ENCODE measurements around the gene MT1E.
"Not testable (repeated sequence)": the region's sequence is repeated elsewhere in the genome, so short reads cannot be mapped to it uniquely, and the experiment has no call there.

The MT1E gene

GRCh38 chr16:56669005-56669839, 43.6 kb downstream of the MT1E start, which contains the start of gene MT1H:
Gene MT1H, plus strand, starts transcription at chr16:56669814. Its CDS starts 71 bp downstream, at chr16:56669885.
- in situ Hi-C loops (cut with HindIII; ENCODE audit: low sequenced_read_pairs): loop anchor here (5.0 kb wide), 1 partner anchor 57 kb away; no protein-coding TSS in a partner anchor

- in situ Hi-C loops (cut with HindIII; ENCODE audit: low sequenced_read_pairs): loop anchor here (5.0 kb wide), 1 partner anchor 58 kb away; no protein-coding TSS in a partner anchor
Measured at GRCh38 chr16:56669840-56670619, 44.4 kb downstream of the MT1E start.

GRCh38 chr16:56670620-56670934, 45.0 kb downstream of the MT1E start:
- in situ Hi-C loops (cut with HindIII; ENCODE audit: low sequenced_read_pairs): no loop called here

GRCh38 chr16:56671691-56672090, 46.1 kb downstream of the MT1E start:
- in situ Hi-C loops (cut with HindIII; ENCODE audit: low sequenced_read_pairs): not testable (repeated sequence)

GRCh38 chr16:56672171-56672570, 46.6 kb downstream of the MT1E start:
- in situ Hi-C loops (cut with HindIII; ENCODE audit: low sequenced_read_pairs): not testable (repeated sequence)

GRCh38 chr16:56672761-56673536, 47.4 kb downstream of the MT1E start:
- in situ Hi-C loops (cut with HindIII; ENCODE audit: low sequenced_read_pairs): no loop called here

GRCh38 chr16:56673921-56674320, 48.3 kb downstream of the MT1E start:
- in situ Hi-C loops (cut with HindIII; ENCODE audit: low sequenced_read_pairs): no loop called here

GRCh38 chr16:56674570-56674969, 49.0 kb downstream of the MT1E start:
- in situ Hi-C loops (cut with HindIII; ENCODE audit: low sequenced_read_pairs): not testable (repeated sequence)

- in situ Hi-C loops (cut with HindIII; ENCODE audit: low sequenced_read_pairs): no loop called here
Measured at GRCh38 chr16:56675685-56676210, 50.2 kb downstream of the MT1E start.

Data from DLD1 (cell line).